Transverse colon (tissue), 4 donors: ENCODE results near the gene BAIAP2. TPM values are rescaled to one million over a fixed set of nuclear protein-coding genes. Genes with fewer than 3 reads are reported as not detected.
A peak's percentile ranks its signal among the peaks of the same experiment; 100 is the strongest.
"Not testable (repeated sequence)": the region's sequence is repeated elsewhere in the genome, so short reads cannot be mapped to it uniquely, and the experiment has no call there.

Source experiments
- DNase-seq: peaks from one replicate; pipeline ENCODE4 v3.0.0-alpha.2; 2019
- H3K27ac ChIP-seq, 4 donors: fragments of 200-600 bp; sonication (generic); 2 replicates each; pipeline ENCODE4 v1.5.1; 2016 to 2018; ENCODE audit warnings: inconsistent platforms in 4 of 4
- H3K27me3 ChIP-seq: fragments of 200-600 bp; sonication (generic); 2 replicates; pipeline ENCODE4 v1.5.1; 2017; ENCODE audit warnings: inconsistent platforms
- H3K36me3 ChIP-seq, 4 donors: fragments of 200-600 bp; sonication (generic); 2 replicates each; pipeline ENCODE4 v1.5.1; 2017 to 2019; ENCODE audit warnings: inconsistent platforms in 4 of 4
- H3K4me1 ChIP-seq, 4 donors: fragments of 200-600 bp; sonication (generic); 2 replicates each; pipeline ENCODE4 v1.5.1; 2017 to 2020; ENCODE audit warnings: inconsistent platforms in 4 of 4
- H3K4me3 ChIP-seq, 4 donors: fragments of 200-600 bp; sonication (generic); 1 replicate in 1 of 4; 2 replicates in 3 of 4; pipeline versions ENCODE4 v1.5.1 to v1.6.1; 2017 to 2019; ENCODE audit warnings: inconsistent platforms in 4 of 4
- H3K9me3 ChIP-seq, 2 donors: fragments of 200-600 bp; sonication (generic); 2 replicates each; pipeline ENCODE4 v1.5.1; 2017 to 2019; ENCODE audit warnings: inconsistent platforms in 2 of 2
- EP300 ChIP-seq: sonication (generic); formaldehyde crosslinking; IDR thresholded peaks from one replicate; pipeline ENCODE4 v1.6.1; 2017; ENCODE audit warnings: antibody characterized with exemption, low read depth
- POLR2A ChIP-seq: fragments of 450-650 bp; IDR thresholded peaks from one replicate; pipeline ENCODE4 v1.6.1; 2016; ENCODE audit warnings: antibody characterized with exemption, mild to moderate bottlenecking, moderate library complexity
- POLR2AphosphoS5 ChIP-seq, 3 donors: sonication (generic); formaldehyde crosslinking; IDR thresholded peaks; one replicate each; pipeline ENCODE4 v1.6.1; 2016; ENCODE audit warnings: antibody characterized with exemption in 3 of 3
- WGBS, 2 donors: methylation state at CpG; one replicate each; pipeline ENCODE4 v1.1.5; 2018; ENCODE audit warnings: low coverage in 1 of 2; 5-methylcytosine and 5-hydroxymethylcytosine counted together
- in situ Hi-C, 4 donors: fragments of 200-750 bp; cut with MboI; loops; one replicate each; pipeline versions ENCODE4 v1.15.0 to v1.15.1; 2017; ENCODE audit warnings: low sequenced_read_pairs in 3 of 4, low pct_ligation_motif_present in 1 of 4, low pct_unique_long_range_greater_than_20kb in 1 of 4
- intact Hi-C: fragments of 100-400 bp; cut with DNase I; formaldehyde crosslinking; loops from one replicate; pipeline ENCODE4 v1.15.1; 2023; ENCODE audit warnings: low total_unique reads
- total RNA-seq, 4 donors: library from RNA; depleted of rRNA; stranded (reverse); fragments of >200 nt; gene quantifications; one replicate each; pipeline ENCODE4 v1.1.0, GENCODE V29; 2016
- TF ChIP-seq, protein P1 (sequence below), 5 experiments: fragments of 200-600 bp in 3 of 5; fragments of 450-650 bp in 2 of 5; sonication (generic) in 3 of 5; IDR thresholded peaks; 1 replicate in 2 of 5; 2 replicates in 3 of 5; pipeline ENCODE4 v1.5.1; 2016 to 2017; ENCODE audit warnings: antibody characterized with exemption in 5 of 5, inconsistent platforms in 3 of 5, mild to moderate bottlenecking in 2 of 5, moderate library complexity in 1 of 5

BAIAP2 gene
- total RNA-seq, 4 donors from 2014 or later: 11.7 to 62.1 (median 39.6) TPM

DNA sequence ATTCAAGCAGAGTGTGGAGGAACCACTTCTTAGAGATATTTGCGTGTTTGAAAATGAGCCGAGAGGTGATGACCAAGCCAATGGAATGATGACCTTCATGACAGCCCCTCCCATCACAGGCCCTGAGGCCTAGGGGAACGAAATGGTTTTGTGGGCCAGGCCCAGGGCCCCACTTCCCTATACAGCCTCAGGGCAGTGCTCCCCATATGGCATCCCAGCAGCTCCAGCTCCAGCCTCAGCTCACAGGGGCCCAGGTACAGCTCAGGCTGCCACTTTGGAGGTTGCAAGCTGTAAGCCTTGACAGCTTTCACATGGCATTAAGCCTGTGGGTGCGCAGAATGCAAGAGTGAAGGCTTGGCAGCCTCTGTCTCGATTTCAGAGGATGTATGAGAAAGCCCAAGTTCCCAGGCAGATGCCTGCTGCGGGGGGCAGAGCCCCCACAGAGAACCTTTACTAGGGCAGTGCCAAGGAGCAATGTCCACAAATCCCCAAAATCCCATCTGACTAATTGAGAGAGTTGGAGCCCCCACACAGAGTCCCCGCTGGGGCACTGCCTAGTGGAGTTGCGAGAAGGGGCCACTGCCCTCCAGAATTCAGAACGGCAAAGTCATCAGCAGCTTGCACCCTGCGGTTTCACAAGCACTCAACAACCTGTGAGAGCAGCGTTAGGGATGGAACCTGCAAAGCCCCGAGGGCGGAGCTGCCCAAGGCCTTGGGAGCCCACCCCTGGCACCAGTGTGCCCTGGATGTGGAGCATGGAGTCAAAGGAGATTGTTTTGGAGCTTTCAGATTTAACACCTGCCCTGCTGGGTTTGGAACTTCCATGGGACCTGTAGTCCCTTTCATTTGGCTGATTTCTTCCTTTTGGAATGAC lies 22.1 kb upstream of the BAIAP2 start:
- WGBS, 2 donors: 84% methylated on average over 13 of the region's 13 CpGs; no CpG with 5 or more reads in 1 of the 2 donors
- in situ Hi-C loops: no loop called here

DNA sequence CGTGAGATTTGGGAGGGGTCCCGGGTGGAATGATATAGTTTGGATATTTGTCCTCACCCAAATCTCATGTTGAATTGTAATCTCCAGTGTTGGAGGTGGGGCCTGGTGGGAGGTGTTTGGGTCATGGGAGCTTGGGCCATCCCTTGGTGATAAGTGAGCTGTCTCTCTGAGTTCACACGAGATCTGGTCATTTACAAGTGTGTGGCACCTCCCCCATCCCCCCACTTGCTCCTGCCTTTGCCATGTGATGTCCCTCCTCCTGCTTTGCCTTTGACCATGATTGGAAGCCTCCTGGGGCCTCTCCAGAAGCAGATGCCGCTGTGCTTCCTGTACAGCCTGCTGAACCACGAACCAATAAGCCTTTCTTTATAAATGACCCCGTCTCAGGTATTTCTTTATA lies 21.3 kb upstream of the BAIAP2 start:
- Histone ChIP-seq H3K36me3 (no peaks in the 10 kb centered on the region), H3K4me3 (no peak overlapping the region), H3K27ac (no peak overlapping the region), H3K4me1 (peaks cover 0 to 17% (median 12%) of the 10 kb centered on the region in 4 donors), H3K9me3 (peaks cover 0 to 10% of the 10 kb centered on the region in 2 donors), H3K27me3 (no peaks in the 10 kb centered on the region)
- in situ Hi-C loops: no loop called here
- intact Hi-C loops: no loop called here
- no peak for TF ChIP-seq POLR2A
- TF ChIP-seq POLR2AphosphoS5 (IDR thresholded peaks at IDR 0.05): no peak
- TF ChIP-seq, protein P1, sequence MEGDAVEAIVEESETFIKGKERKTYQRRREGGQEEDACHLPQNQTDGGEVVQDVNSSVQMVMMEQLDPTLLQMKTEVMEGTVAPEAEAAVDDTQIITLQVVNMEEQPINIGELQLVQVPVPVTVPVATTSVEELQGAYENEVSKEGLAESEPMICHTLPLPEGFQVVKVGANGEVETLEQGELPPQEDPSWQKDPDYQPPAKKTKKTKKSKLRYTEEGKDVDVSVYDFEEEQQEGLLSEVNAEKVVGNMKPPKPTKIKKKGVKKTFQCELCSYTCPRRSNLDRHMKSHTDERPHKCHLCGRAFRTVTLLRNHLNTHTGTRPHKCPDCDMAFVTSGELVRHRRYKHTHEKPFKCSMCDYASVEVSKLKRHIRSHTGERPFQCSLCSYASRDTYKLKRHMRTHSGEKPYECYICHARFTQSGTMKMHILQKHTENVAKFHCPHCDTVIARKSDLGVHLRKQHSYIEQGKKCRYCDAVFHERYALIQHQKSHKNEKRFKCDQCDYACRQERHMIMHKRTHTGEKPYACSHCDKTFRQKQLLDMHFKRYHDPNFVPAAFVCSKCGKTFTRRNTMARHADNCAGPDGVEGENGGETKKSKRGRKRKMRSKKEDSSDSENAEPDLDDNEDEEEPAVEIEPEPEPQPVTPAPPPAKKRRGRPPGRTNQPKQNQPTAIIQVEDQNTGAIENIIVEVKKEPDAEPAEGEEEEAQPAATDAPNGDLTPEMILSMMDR (IDR thresholded peaks at IDR 0.05): no peak
- TF ChIP-seq EP300: no peak
- DNase-seq: no peak
- WGBS, 2 donors: 66 to 81% methylated on average over 5 to 6 of the region's 6 CpGs

More for the DNA sequence above, 22.1 kb upstream of the BAIAP2 start:
- Histone ChIP-seq H3K9me3 (peaks cover 0 to 10% of the 10 kb centered on the region in 2 donors), H3K4me3 (no peak overlapping the region), H3K27ac (no peak overlapping the region), H3K36me3 (no peaks in the 10 kb centered on the region), H3K27me3 (no peaks in the 10 kb centered on the region), H3K4me1 (peaks cover 0 to 9% (median 4%) of the 10 kb centered on the region in 4 donors)
- no peak for DNase-seq
- TF ChIP-seq, protein P1 (IDR thresholded peaks at IDR 0.05): no peak
- no peak for TF ChIP-seq POLR2A
- TF ChIP-seq EP300: no peak
- no peak for TF ChIP-seq POLR2AphosphoS5 (IDR thresholded peaks at IDR 0.05)
- intact Hi-C loops: no loop called here

DNA sequence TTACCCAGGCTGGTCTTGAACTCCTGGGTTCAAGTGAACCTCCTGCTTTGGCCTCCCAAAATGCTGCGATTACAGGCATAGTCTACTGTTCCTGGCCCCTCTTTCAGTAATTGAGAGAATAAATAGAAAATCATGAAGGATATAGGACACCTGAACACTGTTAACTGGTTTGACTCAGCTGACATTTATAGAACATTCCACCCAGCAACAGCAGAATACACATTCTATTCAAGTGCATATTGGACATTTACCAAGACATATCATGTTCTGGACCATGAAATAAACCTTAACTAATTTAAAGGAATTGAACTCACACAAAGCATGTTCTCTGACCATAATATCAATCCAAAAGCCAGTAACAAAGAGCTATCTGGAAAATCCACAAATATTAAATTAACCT lies 19.8 kb upstream of the BAIAP2 start:
- Histone ChIP-seq H3K27me3 (no peaks in the 10 kb centered on the region), H3K27ac (no peak overlapping the region), H3K4me1 (peaks cover 0 to 28% (median 14%) of the 10 kb centered on the region in 4 donors), H3K4me3 (no peak overlapping the region), H3K36me3 (no peaks in the 10 kb centered on the region), H3K9me3 (peaks cover 0 to 10% of the 10 kb centered on the region in 2 donors)
- intact Hi-C loops (no loop called here), in situ Hi-C loops (no loop called here)
- DNase-seq: no peak
- no peak for TF ChIP-seq EP300
- TF ChIP-seq POLR2AphosphoS5 (IDR thresholded peaks at IDR 0.05): no peak
- TF ChIP-seq, protein P1 (IDR thresholded peaks at IDR 0.05): no peak
- TF ChIP-seq POLR2A: no peak
- WGBS, 2 donors: 100% methylated on average over 1 of the region's 1 CpG; no CpG with 5 or more reads in 1 of the 2 donors

DNA sequence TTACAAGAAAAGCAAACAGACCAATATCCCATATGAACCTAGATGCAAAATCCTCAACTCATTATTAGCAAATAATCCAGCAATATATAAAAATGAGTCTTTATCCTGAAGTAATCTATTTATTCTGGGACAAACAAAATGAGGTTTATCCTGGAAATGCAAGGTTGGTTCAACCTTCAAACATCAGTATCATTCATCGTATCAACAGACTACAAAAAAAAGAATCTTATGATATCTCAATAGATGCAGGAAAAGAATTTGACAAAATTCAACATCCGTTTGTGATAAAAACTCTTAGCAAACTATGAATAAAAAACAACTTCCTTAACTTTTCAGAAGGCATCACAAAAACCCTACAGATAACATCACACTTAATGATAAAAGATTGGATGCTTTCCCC lies 18.4 kb upstream of the BAIAP2 start:
- Histone ChIP-seq H3K36me3 (no peaks in the 10 kb centered on the region), H3K27ac (no peak overlapping the region), H3K4me3 (no peak overlapping the region), H3K9me3 (peaks cover 0 to 5% of the 10 kb centered on the region in 2 donors), H3K27me3 (no peaks in the 10 kb centered on the region), H3K4me1 (peaks cover 12 to 42% (median 28%) of the 10 kb centered on the region in 4 donors)
- in situ Hi-C loops (no loop called here), intact Hi-C loops (no loop called here)
- no peak for TF ChIP-seq POLR2A
- TF ChIP-seq, protein P1 (IDR thresholded peaks at IDR 0.05): no peak
- no peak for TF ChIP-seq POLR2AphosphoS5 (IDR thresholded peaks at IDR 0.05)
- no peak for TF ChIP-seq EP300
- 88 to 91% methylated on average over 2 of the region's 2 CpGs for WGBS, 2 donors
- DNase-seq: no peak

DNA sequence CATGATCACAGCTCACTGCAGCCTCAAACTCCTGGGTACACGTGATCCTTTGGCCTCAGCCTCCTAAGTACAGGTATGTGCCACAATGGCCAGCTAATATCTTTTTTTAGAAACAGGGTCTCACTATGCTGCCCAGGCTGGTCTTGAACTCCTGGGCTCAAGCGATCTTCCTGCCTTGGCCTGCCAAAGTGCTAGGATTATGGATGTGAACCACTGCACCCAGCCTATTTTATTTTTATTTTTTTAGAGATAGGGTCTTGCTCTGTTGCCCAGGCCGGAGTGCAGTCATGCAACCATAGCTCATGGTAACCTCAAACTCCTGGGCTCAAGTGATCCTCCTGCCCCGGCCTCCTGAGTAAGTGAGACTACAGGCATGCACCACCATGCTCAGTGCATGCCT lies 17.6 kb upstream of the BAIAP2 start:
- DNase-seq, H3K9me3 ChIP-seq, H3K27me3 ChIP-seq, in situ Hi-C loops, intact Hi-C loops, H3K36me3 ChIP-seq, H3K4me3 ChIP-seq: not testable (repeated sequence)
- whole genome bisulfite sequencing, 2 donors: 87 to 96% methylated on average over 3 to 4 of the region's 4 CpGs
- Histone ChIP-seq H3K4me1 (peaks cover 15 to 46% (median 29%) of the 10 kb centered on the region in 4 donors), H3K27ac (peak overlapping the region; percentile 74 to 85 (median 77))
